ENCODE results near the gene SMAP1.

- TF ChIP-seq EP300 (IDR thresholded peaks at IDR 0.05) (no peak), CTCF (IDR thresholded peaks at IDR 0.05) (no peak), POLR2A (IDR thresholded peaks at IDR 0.05) (no peak), POLR2AphosphoS5 (IDR thresholded peaks at IDR 0.05) (no peak)
These were observed 232.4 kb downstream of the SMAP1 start for GRCh38 chr6:70900047-70900446.

All from gastroesophageal sphincter (tissue), 3 donors.